GM12878 (cell line): Measurements from ENCODE around the gene RIPK4. TPM values are rescaled to one million over a fixed set of nuclear protein-coding genes. Genes with fewer than 3 reads are reported as not detected.

Experiments used
- ATAC-seq: fragments of 200-7000 bp; cut with Tn5 transposase; 3 replicates; pipeline ENCODE4 v1.9.1; 2020; ENCODE audit warnings: mild to moderate bottlenecking, moderate library complexity
- BruUV-seq: library from RNA; stranded (reverse); fragments of 400-500 nt; replicated peaks from 2 replicates; lab custom pipeline; 2021; lab: Mats Ljungman, UMichigan
- CTCF ChIA-PET: fragments of 300-600 bp; sonication (Branson Sonifier 250); formaldehyde crosslinking; extraction: SDS; loops from one replicate; lab custom pipeline; 2021; ENCODE audit warnings: inconsistent platforms; lab: Yijun Ruan, JAX
- POLR2A ChIA-PET: fragments of 350-600 bp; formaldehyde crosslinking; extraction: SDS; loops from one replicate; lab custom pipeline; 2021; ENCODE audit warnings: inconsistent platforms; lab: Charles Lee
- RAD21 ChIA-PET: fragments of 300-600 bp; sonication (Branson Sonifier 250); formaldehyde crosslinking; loops from one replicate; lab custom pipeline; 2023; ENCODE audit warnings: antibody characterized with exemption; ENCODE audit not compliant: unreplicated experiment; lab: Charles Lee
- SMC1A ChIA-PET: fragments of 300-600 bp; sonication (Branson Sonifier 250); formaldehyde crosslinking; loops from one replicate; lab custom pipeline; 2023; ENCODE audit not compliant: unreplicated experiment, uncharacterized antibody; lab: Charles Lee
- DNase-seq: peaks from one replicate; pipeline ENCODE4 v3.0.0-alpha.2; 2011; ENCODE audit warnings: low read depth, low spot score
- FAIRE-seq: peaks from 3 replicates; lab custom pipeline; 2011; peaks lifted over from hg19 to GRCh38; lab: Jason Lieb, UNC
- H2AFZ ChIP-seq: 2 replicates; pipeline ENCODE4 v1.6.0; 2011; ENCODE audit warnings: low read depth, low read length, control low read depth; ENCODE audit not compliant: control insufficient read depth
- H3K27ac ChIP-seq: 2 replicates; pipeline ENCODE4 v1.5.1; 2011; ENCODE audit warnings: control low read depth; ENCODE audit not compliant: control insufficient read depth, insufficient read depth
- H3K27me3 ChIP-seq, 2 experiments: replicated peaks in 1 of 2; 2 replicates each; pipeline versions ENCODE4 v1.6.0 to v1.6.1; 2011; ENCODE audit warnings: low read length in 1 of 2; ENCODE audit not compliant: control insufficient read depth in 2 of 2, insufficient read depth in 2 of 2
- H3K36me3 ChIP-seq, 2 experiments: 2 replicates each; pipeline ENCODE4 v1.5.1; 2011; ENCODE audit warnings: low read length in 1 of 2; ENCODE audit not compliant: control insufficient read depth in 2 of 2, insufficient read depth in 2 of 2
- H3K4me1 ChIP-seq: 2 replicates; pipeline ENCODE4 v1.6.1; 2011; ENCODE audit warnings: mild to moderate bottlenecking, low read length, moderate library complexity, mixed read lengths; ENCODE audit not compliant: control insufficient read depth, insufficient read depth
- H3K4me2 ChIP-seq: 2 replicates; pipeline ENCODE4 v1.6.0; 2011; ENCODE audit warnings: control low read depth; ENCODE audit not compliant: control insufficient read depth, insufficient read depth
- H3K4me3 ChIP-seq: fragments of 200-600 bp; sonication (generic); 2 replicates; pipeline ENCODE4 v1.5.1; 2016
- H3K79me2 ChIP-seq: 2 replicates; pipeline ENCODE4 v1.6.0; 2011; ENCODE audit warnings: low read length; ENCODE audit not compliant: control insufficient read depth, insufficient read depth
- H3K9ac ChIP-seq: 2 replicates; pipeline ENCODE4 v1.8.0; 2011; ENCODE audit warnings: low read length, control low read depth, mixed read lengths; ENCODE audit not compliant: control insufficient read depth, insufficient read depth
- H3K9me3 ChIP-seq: replicated peaks from 3 replicates; pipeline ENCODE4 v1.5.1; 2011; ENCODE audit warnings: mild to moderate bottlenecking, low read length; ENCODE audit not compliant: control insufficient read depth, insufficient read depth
- H4K20me1 ChIP-seq: 2 replicates; pipeline ENCODE4 v1.6.0; 2011; ENCODE audit not compliant: control insufficient read depth, insufficient read depth
- FOXK2 ChIP-seq: fragments of 450-650 bp; IDR thresholded peaks from 2 replicates; pipeline ENCODE4 v1.6.1; 2017; ENCODE audit warnings: mild to moderate bottlenecking, moderate library complexity
- NR2C2 ChIP-seq: IDR thresholded peaks from 2 replicates; pipeline ENCODE4 v1.6.1; 2011; ENCODE audit warnings: borderline replicate concordance, low read depth; ENCODE audit not compliant: control insufficient read depth, insufficient read length
- RB1 ChIP-seq: fragments of 450-650 bp; formaldehyde crosslinking; IDR thresholded peaks from 2 replicates; pipeline ENCODE4 v1.6.1; 2017; ENCODE audit warnings: mild to moderate bottlenecking, borderline replicate concordance
- SMAD5 ChIP-seq: IDR thresholded peaks from 2 replicates; pipeline ENCODE4 v1.6.1; 2016; ENCODE audit warnings: antibody characterized with exemption, low read depth
- SMC3 ChIP-seq: IDR thresholded peaks from 2 replicates; pipeline ENCODE4 v1.6.1; 2011; ENCODE audit warnings: low read length, improper control_type of control experiment, borderline replicate concordance
- SUPT20H ChIP-seq: IDR thresholded peaks from 2 replicates; pipeline ENCODE4 v1.6.1; 2011; ENCODE audit warnings: low read depth, mild to moderate bottlenecking, low read length, moderate library complexity, borderline replicate concordance; ENCODE audit not compliant: control insufficient read depth
- TAF1 ChIP-seq: IDR thresholded peaks from 2 replicates; pipeline ENCODE4 v1.6.1; 2011; ENCODE audit warnings: mild to moderate bottlenecking, low read depth, low read length, borderline replicate concordance
- TCF7 ChIP-seq: IDR thresholded peaks from 2 replicates; pipeline ENCODE4 v1.6.1; 2014; ENCODE audit warnings: antibody characterized with exemption, borderline replicate concordance
- WGBS: methylation state at CpG from one replicate; pipeline ENCODE4 v1.1.6; 2016; ENCODE audit warnings: low lambda C conversion rate; ENCODE audit not compliant: insufficient replicate concordance, insufficient coverage; ENCODE audit errors: missing lambda C conversion rate; 5-methylcytosine and 5-hydroxymethylcytosine counted together
- in situ Hi-C: fragments of 300-500 bp; cut with MboI; formaldehyde crosslinking; loops from 9 replicates; pipeline ENCODE4 v1.14.3; 2018; ENCODE audit warnings: mixed read lengths
- intact Hi-C: fragments of 100-400 bp; cut with micrococcal nuclease; formaldehyde crosslinking; loops from one replicate; pipeline ENCODE4 v1.14.2; 2022; ENCODE audit not compliant: unreplicated experiment
- polyA plus RNA-seq, 11 experiments: library from polyadenylated mRNA; depleted of rRNA in 4 of 11; unstranded in 6 of 11; stranded (reverse) in 5 of 11; fragments of >200 nt; fragmentation: Nextera tagmentation in 4 of 11; fragmentation: Illumina TruSeq in 1 of 11; extraction: Ambion mirVana in 4 of 11; extraction: Trizol in 1 of 11; gene quantifications; 1 replicate in 1 of 11; 2 replicates in 10 of 11; pipeline versions ENCODE4 v1.2.1 to v1.2.3, GENCODE V29; 2011 to 2016; ENCODE audit warnings: inconsistent platforms in 2 of 11, missing spikeins in 2 of 11, low read depth in 1 of 11
- total RNA-seq, 4 experiments: library from RNA; depleted of rRNA in 3 of 4; stranded (reverse); fragments of >200 nt in 3 of 4; fragmentation: Illumina TruSeq in 1 of 4; extraction: Trizol in 1 of 4; gene quantifications; 2 replicates each; pipeline versions ENCODE4 v1.2.1 to v1.2.3, GENCODE V29; 2013 to 2021
- TF ChIP-seq, protein P1 (sequence below): fragments of 150-350 bp; IDR thresholded peaks from 2 replicates; pipeline ENCODE4 v1.6.1; 2016; ENCODE audit warnings: low read depth, low read length
- TF ChIP-seq, protein P2 (sequence below), 3 experiments: IDR thresholded peaks in 2 of 3; conservative IDR thresholded peaks in 1 of 3; 2 replicates each; pipeline ENCODE4 v1.5.1; 2011; ENCODE audit warnings: low read depth in 3 of 3, low read length in 3 of 3, mild to moderate bottlenecking in 3 of 3, control low read depth in 2 of 3, moderate library complexity in 2 of 3, inconsistent platforms in 1 of 3, mixed read lengths in 1 of 3; ENCODE audit not compliant: control insufficient read depth in 2 of 3, insufficient read depth in 1 of 3; ENCODE audit errors: extremely low read depth in 1 of 3

The RIPK4 gene
- total and polyA plus RNA-seq, 10 of the 15 experiments (the other 5 are each of a cell fraction or from before 2014, with no cell fraction given) = 0.05 TPM; not detected in 9

DNA sequence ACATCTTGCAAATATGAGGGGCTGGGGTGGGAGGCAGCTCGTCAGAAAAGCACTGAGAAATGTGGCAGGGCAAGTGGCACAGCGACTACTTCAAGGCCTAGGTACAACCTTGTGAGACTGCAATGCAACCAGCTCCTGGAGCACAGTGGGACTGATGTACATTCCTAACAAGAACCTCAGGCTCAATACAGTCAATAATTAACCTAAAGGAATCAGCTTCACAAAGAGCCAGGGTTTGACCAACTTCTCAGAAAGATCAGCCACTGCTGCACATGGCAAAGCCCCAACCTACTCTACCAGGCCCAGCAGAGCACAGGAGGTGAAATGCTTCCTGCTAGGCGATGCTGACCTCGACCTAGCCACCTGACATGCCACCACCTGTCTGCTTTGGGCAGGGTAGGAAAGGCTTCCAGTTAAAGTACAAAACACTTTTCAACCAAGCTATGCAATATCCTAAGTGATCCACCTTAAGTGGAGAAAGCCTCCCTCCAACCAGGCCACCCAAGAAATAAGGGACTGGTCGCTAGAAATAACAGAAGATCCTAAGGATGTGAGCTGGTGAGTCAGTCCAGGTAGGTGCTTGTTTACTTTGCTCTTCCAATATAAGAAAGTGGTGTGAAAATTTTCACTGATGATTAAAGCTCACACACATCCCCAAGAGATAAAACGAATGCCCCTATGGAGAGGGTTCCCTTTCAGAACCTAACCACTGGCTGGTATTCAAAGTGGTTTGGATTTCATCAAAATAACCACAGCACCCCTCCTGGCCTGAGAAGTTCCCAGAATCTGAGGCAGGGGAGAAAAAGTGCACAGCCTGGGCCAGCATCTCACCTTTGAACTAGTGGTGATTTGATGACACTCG, 2.1 kb downstream of the RIPK4 start (continued):
- TF ChIP-seq SMC3 (no peak), RB1 (no peak)

DNA sequence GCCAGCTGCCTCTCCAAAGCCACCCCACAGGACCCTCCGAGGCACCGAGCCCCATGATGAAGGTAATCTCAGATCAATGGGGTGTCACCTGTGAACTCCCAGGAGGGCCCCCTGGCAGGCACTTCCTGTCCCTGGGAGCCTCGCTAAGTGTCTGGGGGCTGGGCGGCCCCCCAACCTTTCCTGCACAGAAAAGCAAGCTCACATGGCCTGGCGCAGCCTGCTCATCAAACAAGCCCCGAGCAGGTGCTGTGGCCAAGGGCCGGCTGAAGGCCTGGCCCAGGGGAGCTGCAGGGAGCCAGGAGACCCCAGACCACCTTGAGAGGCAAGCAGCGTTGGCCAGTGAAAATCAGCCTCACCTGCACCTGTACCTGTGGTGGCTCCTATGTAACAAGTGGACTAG, 2.9 kb downstream of the RIPK4 start:
- Histone ChIP-seq H3K9me3 (no peaks in the 10 kb centered on the region; the same call in 1 of the 3 replicates), H3K36me3 (no peaks in the 10 kb centered on the region), H2AFZ (no peak overlapping the region), H3K4me1 (no peaks in the 10 kb centered on the region), H3K27ac (no peak overlapping the region), H3K79me2 (no peaks in the 10 kb centered on the region), H4K20me1 (no peaks in the 10 kb centered on the region), H3K4me3 (no peak overlapping the region), H3K27me3 (peaks cover 19 to 35% of the 10 kb centered on the region in 2 experiments), H3K4me2 (no peak overlapping the region), H3K9ac (no peak overlapping the region)
- intact Hi-C loops = no loop called here
- ATAC-seq (no peak), FAIRE-seq (no peak), DNase-seq (no peak)
- no TSS peak for BruUV-seq
- CTCF ChIA-PET = interaction anchor here (0.8 to 1.3 kb wide), 2 partner anchors 14 to 151 kb away, joined by 3 read pairs; no protein-coding TSS in a partner anchor
- RAD21 ChIA-PET = interaction anchor here (0.6 to 2.9 kb wide), 2 partner anchors 151 to 293 kb away, joined by 3 to 9 read pairs; no protein-coding TSS in a partner anchor
- SMC1A ChIA-PET = interaction anchor here (1.2 kb wide), 1 partner anchor 10 kb away, joined by 3 read pairs; no protein-coding TSS in a partner anchor
- POLR2A ChIA-PET = no interaction called here
- in situ Hi-C loops = no loop called here
- 18% methylated on average over 8 of the region's 8 CpGs for whole genome bisulfite sequencing
- no peak for TF ChIP-seq TAF1
- TF ChIP-seq TCF7 = no peak
- TF ChIP-seq, protein P1, sequence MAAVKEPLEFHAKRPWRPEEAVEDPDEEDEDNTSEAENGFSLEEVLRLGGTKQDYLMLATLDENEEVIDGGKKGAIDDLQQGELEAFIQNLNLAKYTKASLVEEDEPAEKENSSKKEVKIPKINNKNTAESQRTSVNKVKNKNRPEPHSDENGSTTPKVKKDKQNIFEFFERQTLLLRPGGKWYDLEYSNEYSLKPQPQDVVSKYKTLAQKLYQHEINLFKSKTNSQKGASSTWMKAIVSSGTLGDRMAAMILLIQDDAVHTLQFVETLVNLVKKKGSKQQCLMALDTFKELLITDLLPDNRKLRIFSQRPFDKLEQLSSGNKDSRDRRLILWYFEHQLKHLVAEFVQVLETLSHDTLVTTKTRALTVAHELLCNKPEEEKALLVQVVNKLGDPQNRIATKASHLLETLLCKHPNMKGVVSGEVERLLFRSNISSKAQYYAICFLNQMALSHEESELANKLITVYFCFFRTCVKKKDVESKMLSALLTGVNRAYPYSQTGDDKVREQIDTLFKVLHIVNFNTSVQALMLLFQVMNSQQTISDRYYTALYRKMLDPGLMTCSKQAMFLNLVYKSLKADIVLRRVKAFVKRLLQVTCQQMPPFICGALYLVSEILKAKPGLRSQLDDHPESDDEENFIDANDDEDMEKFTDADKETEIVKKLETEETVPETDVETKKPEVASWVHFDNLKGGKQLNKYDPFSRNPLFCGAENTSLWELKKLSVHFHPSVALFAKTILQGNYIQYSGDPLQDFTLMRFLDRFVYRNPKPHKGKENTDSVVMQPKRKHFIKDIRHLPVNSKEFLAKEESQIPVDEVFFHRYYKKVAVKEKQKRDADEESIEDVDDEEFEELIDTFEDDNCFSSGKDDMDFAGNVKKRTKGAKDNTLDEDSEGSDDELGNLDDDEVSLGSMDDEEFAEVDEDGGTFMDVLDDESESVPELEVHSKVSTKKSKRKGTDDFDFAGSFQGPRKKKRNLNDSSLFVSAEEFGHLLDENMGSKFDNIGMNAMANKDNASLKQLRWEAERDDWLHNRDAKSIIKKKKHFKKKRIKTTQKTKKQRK = no peak
- no peak for TF ChIP-seq NR2C2
- no peak for TF ChIP-seq FOXK2
- no peak for TF ChIP-seq SUPT20H
- TF ChIP-seq, protein P2, sequence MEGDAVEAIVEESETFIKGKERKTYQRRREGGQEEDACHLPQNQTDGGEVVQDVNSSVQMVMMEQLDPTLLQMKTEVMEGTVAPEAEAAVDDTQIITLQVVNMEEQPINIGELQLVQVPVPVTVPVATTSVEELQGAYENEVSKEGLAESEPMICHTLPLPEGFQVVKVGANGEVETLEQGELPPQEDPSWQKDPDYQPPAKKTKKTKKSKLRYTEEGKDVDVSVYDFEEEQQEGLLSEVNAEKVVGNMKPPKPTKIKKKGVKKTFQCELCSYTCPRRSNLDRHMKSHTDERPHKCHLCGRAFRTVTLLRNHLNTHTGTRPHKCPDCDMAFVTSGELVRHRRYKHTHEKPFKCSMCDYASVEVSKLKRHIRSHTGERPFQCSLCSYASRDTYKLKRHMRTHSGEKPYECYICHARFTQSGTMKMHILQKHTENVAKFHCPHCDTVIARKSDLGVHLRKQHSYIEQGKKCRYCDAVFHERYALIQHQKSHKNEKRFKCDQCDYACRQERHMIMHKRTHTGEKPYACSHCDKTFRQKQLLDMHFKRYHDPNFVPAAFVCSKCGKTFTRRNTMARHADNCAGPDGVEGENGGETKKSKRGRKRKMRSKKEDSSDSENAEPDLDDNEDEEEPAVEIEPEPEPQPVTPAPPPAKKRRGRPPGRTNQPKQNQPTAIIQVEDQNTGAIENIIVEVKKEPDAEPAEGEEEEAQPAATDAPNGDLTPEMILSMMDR (IDR thresholded peaks at IDR 0.05 in 2 of 3, conservative IDR thresholded peaks at IDR 0.05 in 1 of 3; ENCODE audit: control insufficient read depth in 2 of 3, extremely low read depth in 1 of 3, insufficient read depth in 1 of 3, low read depth in 3 of 3, low read length in 3 of 3) = no peak
- no peak for TF ChIP-seq SMAD5
